Stimulated activated naive CD4-positive, alpha-beta T cell treated with Interleukin-2 at 50 U/mL for 16 hours (primary cell): ENCODE data around the gene ST6GALNAC4.

ENCODE experiments used
- DNase-seq: peaks from one replicate; lab custom pipeline; 2025; lab: John Stamatoyannopoulos, UW

Gene ST6GALNAC4, protein sequence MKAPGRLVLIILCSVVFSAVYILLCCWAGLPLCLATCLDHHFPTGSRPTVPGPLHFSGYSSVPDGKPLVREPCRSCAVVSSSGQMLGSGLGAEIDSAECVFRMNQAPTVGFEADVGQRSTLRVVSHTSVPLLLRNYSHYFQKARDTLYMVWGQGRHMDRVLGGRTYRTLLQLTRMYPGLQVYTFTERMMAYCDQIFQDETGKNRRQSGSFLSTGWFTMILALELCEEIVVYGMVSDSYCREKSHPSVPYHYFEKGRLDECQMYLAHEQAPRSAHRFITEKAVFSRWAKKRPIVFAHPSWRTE

DNA sequence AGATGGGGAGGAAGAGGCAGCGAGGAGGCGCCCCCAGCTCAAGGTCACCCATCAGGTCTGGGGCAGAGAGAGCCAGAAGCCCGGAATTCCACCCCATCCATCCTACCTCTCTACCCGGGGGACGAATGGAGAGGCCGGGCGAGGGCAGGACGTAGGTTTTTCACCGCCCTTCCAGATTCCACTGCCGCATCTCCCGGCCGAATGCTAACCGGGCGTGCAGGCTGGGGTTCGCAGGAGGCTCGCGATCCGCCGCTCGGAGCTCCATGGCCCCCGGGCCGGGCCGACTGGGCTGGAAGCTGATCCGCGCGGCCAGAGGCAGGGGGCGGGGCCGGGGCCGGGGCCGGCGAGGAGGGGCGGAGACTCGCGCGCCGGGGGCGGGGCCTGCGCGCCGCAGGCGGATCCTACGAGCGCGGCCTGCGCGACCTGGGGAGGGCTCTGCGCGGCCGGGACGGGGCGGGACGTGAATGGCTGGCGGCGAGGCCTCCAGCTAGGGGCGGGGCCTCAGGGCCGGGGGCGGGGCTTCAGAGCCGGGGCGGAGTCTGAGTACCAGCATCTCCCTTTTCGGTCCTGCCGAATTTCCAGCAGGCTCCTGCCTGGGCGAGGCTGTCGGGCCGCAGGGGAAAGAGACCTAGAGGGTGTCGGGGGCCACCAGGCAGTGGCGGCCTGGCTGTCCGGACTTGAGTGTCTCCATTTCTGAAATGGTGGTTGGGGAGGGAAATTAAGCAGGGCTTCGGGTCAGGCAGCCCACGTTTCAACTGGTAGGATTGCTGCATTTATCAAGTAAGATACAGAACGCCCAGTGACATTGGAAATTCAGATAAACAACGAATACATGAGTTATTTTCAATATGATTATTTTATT lies at the start of gene ST6GALNAC4:
ST6GALNAC4 (minus strand) TSS at position 322 of the 862 bp plus-strand sequence. CDS start 622 bp downstream, outside the sequence.
- peak; percentile 94 for DNase-seq

DNA sequence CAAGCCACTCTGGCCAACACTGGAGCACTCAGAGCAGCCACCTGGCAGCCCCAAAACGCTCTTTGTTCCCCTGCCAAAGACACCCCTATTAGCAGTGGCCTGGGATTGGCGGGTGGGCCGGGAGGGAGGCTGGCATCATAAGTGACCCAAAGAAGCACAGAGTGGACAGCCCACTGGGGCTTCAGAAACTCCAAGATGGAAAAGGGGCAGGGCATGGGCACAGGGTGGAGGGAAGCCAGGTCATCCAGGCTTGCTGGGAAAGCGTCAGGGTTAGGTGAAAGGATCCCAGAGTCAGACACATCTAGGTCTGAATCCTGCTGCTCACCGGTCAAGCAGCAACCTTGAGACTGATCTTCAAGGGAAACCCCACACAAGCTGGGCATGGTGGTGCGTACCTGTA lies 49.1 kb upstream of the ST6GALNAC4 start:
- no peak for DNase-seq

DNA sequence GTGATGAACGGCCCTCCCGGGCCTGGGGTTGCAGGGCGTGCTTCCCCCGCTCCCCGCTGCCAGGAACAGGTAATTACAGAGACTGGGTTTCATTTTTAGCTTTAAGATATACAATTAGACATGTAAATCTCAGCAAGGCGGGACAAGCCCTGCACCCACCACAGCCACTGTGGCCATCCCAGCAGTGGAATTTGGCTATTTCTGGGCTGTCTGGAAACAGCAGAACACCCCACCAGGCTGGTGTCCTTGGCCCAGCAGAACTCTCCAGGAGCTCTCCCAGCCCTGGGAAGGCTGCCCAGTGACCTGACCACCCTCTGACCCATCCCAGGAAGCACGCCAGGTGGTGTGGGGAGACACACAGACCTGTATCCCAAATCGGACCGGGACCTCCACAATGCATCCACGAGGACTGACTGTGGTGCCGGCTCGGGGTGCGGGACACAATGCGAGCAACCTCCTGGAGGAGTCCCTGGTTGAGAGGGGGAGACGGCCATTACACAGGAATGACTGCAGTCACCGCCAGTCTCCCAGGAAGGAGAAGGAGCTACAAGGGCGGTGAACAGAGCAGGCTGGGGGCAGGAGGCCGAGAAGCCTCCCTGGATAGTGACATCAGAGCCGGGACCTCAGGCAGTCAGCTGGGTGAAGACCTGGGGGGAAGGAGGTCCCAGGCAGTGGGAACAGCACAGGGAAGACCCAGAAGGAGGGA lies 46.7 kb upstream of the ST6GALNAC4 start:
- no peak for DNase-seq

DNA sequence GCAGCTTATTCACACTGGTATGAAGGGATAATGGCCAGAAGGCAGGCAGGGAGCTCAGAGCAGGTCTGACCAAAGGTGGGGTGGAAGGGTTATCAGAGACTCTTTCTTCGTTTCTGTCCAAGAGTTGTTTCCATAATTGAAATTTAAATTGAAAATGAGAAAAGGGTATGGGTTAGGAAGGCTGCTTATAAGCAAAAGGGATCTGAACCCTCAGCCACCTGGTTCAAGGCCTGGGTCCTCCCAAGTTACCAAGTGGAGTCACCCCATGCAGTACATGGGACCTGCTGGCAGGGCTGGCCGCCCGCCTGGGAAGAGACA lies 46.2 kb upstream of the ST6GALNAC4 start:
- DNase-seq = no peak

DNA sequence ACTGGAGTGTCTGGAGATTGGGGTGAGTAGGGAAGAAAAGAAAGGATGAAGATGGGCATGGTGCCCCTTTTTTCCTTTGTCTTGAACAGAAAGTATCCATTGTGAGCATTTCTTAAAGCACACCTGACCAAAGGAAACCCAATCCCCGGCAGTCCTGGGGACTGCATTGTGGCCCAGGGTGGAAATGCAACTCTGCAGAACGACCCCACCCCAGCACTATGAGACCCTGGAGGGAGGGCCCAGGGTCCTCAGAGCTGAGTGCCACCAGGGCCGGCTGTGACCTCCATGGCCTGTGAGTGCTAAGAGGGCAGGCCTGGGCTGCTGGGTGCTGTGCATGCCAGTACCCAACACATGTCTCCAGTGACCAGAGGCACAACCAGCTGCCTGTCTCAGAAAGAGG lies 45.4 kb upstream of the ST6GALNAC4 start:
- no peak for DNase-seq

DNA sequence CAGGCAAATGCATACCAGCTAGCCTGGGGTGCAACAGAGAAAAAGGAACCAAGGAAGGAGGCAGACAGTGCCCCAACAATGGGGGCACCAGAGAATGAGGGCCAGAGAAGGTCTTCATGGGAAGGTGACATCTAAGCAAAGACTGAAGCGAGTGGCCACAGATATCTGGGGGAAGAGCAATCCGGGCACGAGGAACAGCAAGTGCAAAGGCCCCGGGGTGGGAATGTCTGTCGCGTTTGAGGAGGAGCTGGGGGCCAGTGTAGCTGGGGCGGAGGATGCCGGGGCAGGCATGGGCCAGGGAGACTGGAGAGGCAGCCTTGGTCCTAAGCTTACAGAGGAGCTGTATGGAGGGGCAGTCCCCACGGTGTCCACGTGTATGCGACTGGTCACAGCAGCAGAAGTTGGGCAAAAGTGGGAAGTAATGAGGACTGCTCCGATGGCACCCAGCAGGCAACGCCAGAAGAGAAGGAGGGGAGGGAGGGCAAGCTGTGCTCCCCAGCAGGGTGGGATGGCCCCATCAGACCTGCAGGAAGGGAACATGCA lies 44.8 kb upstream of the ST6GALNAC4 start:
- no peak for DNase-seq

DNA sequence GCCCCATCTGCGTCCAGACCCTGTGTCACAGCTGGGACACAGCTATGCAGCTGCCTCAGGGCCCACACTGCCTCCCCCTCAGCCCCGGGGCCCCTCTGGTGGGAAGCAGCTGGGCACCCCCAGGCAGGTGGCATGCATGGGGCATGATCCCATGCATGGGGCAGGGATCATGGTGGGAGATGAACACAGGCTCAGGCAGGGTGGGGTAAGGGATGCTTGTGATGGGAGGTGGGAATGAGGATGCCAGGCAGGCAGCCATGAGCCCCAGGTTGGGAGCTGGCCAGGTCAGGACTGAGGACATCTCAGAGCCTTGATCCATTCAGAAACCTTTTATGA lies 44.3 kb upstream of the ST6GALNAC4 start:
- DNase-seq = no peak

DNA sequence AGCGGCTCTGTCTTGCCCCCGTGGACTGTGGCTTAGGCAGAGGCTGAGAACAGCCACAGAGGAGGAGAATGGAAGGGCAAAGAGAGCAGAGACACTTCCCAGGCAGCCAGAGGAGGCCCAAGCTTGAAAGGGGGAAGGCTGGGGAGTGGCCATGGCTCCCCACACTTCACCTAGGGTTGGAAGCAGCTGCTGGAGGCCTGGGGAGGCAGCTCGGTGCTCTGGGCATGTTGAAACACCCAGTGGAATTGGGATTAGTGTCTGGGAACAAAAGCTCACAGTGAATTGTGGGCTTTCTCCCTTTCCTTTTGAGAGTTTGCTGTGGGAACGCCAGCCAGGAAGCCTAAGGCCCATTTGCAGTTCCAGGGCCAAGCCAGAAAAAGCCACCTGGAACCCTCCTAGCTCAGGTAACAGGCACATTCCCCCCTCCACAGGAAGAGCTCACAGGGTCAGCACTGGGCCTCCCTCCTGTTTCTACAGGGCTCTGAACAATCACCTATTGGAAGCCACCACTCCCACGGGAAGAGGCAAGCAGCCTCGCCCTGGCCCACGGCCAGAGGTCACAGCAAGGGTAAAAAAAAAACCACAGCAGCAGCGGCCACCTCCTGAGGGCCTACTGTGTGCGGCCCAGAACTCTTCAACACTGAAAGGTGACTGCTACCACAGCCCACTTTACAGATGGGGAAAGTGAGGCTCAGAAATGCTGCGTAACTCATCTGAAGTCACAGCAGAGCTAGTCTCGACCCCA lies 43.7 kb upstream of the ST6GALNAC4 start:
- no peak for DNase-seq

DNA sequence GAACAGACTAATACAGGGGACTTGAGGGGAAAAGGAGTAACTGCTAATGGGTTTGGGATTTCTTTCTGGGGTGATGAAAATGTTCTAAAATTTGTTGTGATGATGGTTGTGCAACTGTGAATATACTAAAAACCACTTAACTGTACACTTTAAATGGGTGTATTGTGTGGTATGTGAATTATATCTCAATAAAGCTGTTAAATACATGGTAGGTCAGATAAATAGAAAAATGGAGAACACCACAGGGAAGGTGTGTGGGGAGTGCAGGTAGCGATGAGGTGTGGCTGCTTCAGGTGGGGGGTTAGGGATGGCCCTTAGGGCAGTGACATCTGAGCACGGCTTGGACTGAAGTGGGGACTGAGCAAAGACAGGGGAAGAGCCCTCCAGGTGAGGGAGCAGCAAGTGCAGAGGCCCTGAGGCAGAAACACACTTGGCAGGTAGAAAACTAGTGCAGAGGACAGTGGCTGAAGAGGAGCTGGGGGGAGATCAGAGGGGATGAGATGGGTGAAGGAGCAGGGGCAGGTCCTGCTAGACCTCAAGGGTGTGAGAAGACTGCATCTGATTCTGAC lies 43.1 kb upstream of the ST6GALNAC4 start:
- no peak for DNase-seq

DNA sequence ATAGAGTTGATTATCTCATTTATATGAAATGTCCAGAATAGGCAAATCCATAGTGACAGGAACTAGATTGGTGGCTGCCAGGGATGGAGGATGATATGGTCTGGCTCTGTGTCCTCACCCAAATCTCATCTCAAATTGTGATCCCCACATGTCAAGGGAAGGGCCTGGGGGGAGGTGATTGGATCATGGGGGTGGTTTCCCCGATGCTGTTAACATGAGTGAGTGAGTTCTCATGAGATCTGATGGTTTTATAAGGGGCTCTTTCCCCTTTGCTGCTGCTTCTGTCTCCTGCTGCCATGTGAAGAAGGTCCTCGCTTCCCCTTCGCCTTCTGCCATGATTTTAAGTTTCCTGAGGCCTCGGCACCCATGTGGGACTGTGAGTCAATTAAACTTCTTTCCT lies 42.6 kb upstream of the ST6GALNAC4 start:
- no peak for DNase-seq

DNA sequence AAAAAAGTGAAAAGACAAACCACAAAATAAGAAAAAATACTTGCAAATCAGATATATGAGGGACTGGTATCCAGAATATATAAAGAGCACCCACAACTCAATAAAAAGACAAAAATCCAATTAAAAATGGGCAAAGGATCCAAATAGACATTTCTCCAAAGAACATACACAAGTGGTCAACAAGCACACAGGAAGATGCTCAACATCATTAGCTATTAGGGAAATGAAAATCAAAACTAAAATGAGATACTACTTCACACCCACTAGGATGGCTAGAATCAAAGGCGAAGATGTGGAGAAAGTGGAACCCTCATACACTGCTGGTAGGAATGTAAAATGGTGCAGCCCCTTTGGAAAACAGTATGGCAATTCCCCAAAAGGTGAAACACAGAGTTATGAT lies 41.9 kb upstream of the ST6GALNAC4 start:
- no peak for DNase-seq

DNA sequence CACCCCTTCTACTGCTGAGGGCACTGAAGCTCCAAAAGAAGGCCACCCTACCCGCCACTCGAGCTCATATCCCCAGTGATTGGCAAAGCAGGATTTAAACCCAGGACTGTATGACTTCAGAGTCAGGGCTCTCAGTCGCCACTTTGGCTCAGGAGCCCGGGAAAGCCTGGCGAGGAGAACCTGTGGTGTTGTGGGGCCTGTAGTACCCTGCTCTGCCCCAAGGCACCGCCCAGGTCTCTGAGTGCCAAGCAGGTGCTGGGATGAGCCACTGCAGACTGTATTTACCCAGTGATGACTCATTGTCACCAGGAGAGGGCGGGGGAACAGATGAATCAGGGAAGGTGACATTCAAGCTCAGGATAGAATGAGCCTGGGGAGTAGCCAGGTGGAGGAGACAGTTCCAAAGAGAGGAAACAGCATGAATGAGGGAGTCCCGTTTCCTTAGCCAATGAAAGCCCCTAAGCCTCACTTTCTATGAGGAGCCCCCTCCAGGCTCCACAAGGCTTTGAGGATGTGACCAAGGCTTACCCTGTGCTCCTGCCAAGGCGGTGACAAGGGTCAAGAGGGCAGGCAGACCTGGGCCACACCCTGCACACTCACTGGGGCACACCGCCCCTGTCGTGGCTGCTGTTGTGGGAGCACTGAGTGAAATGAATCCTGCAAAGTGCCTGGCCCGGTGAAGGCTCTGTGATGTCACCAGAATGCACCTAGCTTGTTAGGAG lies 38.6 kb upstream of the ST6GALNAC4 start:
- peak; percentile 87 for DNase-seq

DNA sequence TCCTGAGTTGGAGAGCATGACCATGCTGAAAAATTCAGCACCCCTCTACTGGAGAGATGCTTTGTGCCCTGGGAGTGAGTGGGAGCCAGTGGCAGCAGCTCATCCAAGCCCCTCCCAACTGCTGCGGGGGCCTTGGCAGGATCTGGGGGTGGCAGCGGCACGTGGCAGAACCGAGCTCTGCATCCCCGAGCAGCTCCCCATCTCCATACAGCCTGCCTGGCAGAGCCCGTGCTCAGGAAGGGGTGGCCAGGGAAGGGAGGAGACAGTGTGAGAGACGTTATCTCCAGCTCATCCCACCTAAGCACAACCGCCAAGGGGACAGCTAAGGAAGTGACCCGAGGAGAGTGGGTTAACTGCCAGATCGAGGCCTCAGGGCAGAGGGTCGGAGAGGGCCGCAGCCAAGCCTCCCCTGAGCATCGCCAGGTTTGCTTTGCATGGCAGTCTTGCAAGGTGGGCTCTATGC lies 38.0 kb upstream of the ST6GALNAC4 start:
- no peak for DNase-seq

DNA sequence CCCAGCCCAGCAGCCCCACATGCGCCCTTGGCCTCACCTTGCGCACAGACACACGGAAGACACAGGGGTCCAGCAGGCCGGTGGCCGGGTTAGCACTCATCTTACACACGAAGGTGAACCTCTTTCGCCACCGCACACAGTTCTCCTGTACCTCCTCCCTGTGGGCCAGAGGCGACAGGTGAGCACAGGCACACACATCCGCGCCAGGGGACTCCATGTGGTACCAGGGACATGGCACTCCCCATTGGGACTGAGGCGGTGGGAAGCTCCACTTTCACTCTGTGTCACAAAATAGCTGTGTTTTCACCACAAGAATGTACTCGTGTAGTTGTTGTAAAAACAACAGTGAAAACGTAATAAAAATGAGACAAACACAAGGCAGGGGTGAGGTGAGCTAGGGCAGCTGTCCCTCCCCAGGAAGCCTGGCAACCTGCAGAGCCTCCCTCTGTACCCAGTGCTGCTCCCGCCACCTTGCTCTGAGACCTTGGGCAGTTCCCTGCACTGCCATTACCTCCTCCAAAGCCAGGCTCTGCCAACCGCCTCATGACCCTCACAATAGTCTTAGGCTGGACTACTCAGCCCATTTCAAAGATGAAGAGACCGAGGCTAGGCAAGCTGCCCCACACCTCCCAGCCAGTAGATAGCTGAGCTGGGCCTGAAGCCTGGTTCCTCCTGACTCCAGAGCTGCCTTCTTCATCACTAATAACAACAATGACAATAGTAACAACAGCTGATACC lies 37.1 kb upstream of the ST6GALNAC4 start:
- no peak for DNase-seq

DNA sequence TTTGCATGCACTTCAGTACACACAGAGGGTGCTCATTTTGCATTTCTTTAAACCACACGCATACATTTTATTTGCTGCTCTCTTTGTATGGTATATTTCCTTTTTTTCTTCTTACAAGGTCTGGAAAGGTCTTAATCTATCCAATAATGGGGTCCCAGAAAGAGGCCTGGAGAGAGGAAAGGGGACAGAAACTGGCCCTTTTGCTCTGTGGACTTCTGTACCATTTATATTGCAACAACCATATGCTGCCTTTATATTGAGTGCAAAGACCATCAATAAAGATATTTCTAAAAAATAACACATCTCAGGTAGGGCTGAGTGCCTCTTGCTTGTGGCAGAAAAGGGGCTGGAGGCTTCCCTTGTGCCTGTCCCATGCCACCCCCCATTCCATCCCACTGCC lies 36.3 kb upstream of the ST6GALNAC4 start:
- no peak for DNase-seq

DNA sequence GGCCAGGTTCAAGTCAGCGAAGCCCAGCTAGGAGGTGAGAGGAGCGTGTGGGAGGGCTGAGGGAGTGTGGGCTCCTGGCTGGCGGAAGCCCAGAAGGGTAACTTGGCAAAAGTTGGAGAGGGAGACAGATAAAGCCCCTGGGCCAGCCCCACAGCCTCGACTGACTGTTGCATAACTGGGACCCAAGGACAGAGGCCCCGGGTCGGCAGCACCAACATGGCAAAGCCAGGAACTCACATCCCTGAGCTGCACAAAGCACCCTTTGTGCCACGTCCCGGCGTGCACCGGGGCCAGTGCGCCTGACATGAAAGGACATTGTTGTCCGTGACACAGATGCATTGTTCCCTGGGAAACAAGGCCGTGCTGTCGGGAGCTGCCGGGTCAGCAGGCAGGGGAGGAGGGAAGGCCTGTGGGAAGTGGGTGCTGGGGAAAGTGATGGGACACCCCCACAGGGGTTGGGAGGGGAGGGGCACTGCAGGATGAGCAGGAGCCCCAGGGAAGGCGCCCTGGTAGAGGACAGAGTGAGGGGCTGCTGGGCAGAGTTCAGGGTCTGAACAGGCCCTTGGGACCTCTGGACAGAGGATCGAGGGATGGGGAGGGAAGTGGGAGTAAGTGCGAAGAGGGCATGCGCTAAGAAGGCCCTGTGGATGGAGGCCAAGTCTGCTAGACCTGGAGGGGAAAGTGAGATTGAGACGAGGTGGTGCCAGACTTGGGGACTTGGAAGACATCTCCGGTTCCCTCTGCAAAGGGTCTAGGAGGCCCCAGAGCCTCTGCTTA lies 33.9 kb upstream of the ST6GALNAC4 start:
- DNase-seq = no peak

DNA sequence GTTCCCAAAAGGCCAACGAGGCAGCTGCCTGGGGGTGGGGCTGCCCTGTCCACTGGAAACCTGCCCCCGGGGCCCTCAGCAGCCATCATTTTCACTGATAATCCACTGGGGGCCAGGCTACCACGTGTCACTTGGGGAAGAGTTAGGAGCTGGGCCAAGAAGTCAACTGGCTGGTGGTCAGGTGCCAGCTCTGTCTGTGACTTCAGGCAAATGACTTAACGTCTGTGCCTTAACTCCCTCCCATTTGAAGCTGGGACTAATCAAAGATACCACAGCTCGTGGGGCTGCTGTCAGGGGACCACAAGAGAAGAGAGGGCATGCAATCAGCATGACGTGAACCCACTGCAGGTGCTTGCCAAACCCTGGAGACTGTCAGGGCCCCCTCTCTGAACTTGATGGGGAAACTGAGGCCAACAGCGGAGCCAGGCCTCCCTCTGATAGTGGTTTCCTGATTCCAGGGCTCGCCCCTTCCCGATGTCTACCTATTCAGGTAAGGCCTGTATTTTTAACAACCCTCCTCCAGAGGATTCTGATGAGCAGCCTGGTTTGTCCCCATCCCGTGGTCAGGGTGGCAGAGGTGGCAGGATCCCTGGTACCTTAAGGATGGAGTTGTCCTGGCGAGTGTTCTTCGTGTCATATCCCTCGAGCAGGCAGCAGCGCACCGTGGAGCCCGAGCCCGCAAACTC lies 33.1 kb upstream of the ST6GALNAC4 start:
- no peak for DNase-seq

DNA sequence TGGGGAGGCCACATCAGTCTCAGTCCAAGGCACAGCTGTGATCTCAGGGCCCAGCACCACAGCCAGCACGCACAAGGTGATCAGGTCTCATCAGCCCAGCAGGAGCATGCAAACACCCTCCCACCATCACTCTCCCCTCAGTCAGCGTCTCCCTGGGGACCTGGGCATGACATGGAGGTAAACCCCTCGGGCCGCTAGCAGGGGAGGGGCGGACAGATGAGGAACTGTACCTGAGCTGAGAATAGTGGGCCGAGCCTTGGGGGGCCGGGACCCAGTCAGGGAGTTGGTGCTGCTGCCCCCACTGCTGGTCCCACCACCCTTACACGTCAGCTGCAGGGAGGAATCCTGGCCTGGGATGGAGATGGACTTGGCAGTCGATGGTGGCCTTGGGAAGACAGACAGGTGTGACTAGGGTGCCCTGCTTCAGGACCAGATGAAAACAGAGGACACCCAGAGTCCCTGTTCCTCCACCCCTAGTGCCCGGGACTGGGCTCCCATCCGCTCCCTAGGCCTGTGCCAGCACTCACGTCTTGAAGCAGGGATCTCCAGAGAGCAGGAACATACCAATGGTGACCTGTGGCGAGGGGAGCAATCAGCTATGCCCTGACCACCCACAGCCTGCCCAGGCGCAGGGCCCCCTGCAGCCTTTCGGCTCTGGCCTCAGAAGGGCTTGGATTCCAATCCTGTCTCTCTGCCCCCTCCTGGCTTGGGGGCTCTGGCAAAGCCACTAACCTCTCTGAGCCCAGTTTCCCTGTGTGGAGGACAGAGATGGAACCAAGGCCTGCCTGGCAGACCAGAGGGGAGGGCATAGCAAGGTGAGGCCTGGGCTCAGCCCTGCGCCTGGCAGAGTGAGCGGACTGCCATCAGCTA lies 31.2 kb upstream of the ST6GALNAC4 start:
- DNase-seq = no peak
